Mesothelial cell of epicardium (in vitro differentiated cells): ENCODE data around the gene CSK. TPM values are rescaled to one million over a fixed set of nuclear protein-coding genes. Genes with fewer than 3 reads are reported as not detected.

ENCODE experiments used
- DNase-seq, 2 experiments: peaks; one replicate each; pipeline ENCODE4 v3.0.0; 2021; ENCODE audit warnings: low spot score in 2 of 2; ENCODE audit not compliant: unreplicated experiment in 2 of 2
- H3K27ac Mint-ChIP-seq: 2 replicates; pipeline ENCODE4 v1.8.0; 2021; ENCODE audit warnings: mixed read lengths
- H3K27me3 Mint-ChIP-seq: 2 replicates; pipeline ENCODE4 v1.8.0; 2021; ENCODE audit warnings: low read depth, mixed read lengths
- H3K36me3 Mint-ChIP-seq: 2 replicates; pipeline ENCODE4 v1.8.0; 2021; ENCODE audit warnings: mixed read lengths
- H3K4me1 Mint-ChIP-seq: 2 replicates; pipeline ENCODE4 v1.8.0; 2021; ENCODE audit warnings: mixed read lengths
- H3K4me3 Mint-ChIP-seq: 2 replicates; pipeline ENCODE4 v1.8.0; 2021; ENCODE audit warnings: mild to moderate bottlenecking, moderate library complexity, mixed read lengths
- H3K9me3 Mint-ChIP-seq: 2 replicates; pipeline ENCODE4 v1.8.0; 2021; ENCODE audit warnings: mixed read lengths
- microRNA-seq: library from miRNA; unstranded; fragments of <30 nt; microRNA quantifications from one replicate; pipeline ENCODE4 v1.2.0, GENCODE V29; 2021; ENCODE audit warnings: inconsistent platforms, mixed read lengths
- total RNA-seq: library from RNA; stranded (reverse); gene quantifications from 3 replicates; pipeline ENCODE4 v1.2.1, GENCODE V29; 2021
- TF ChIP-seq, protein P1 (sequence below): fragments of 200-600 bp; sonication (generic); IDR thresholded peaks from one replicate; pipeline ENCODE4 v1.5.0; 2021; ENCODE audit warnings: antibody characterized with exemption; ENCODE audit not compliant: unreplicated experiment

The CSK gene
- total RNA-seq, 1 donor from 2014 or later = 58.1 TPM

DNA sequence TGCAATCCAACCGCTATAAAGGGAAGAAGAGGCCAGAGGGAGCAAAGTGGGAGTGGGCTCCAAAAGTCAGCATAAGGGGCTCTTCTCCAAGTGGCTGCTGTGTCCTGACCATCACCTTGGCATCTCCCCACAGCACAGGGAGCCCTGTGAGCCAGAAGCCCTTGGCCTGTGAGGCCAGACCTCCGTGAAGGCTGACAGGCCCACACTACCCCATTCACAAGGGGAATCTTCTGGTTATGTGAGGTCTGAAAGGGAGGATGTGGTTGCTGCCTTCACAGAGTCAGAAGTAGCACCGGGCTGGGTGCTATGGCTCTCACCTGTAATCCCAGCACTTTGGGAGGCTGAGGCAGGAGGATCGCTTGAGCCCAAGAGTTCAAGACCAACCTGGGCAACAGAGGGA, 63.7 kb downstream of the CSK start:
- DNase-seq = no peak
- Mint-ChIP-seq H3K4me1 (peaks cover 15% of the 10 kb centered on the region), H3K4me3 (no peak overlapping the region), H3K27ac (no peak overlapping the region), H3K36me3 (peaks cover 20% of the 10 kb centered on the region), H3K27me3 (no peaks in the 10 kb centered on the region), H3K9me3 (no peaks in the 10 kb centered on the region)
- TF ChIP-seq, protein P1, sequence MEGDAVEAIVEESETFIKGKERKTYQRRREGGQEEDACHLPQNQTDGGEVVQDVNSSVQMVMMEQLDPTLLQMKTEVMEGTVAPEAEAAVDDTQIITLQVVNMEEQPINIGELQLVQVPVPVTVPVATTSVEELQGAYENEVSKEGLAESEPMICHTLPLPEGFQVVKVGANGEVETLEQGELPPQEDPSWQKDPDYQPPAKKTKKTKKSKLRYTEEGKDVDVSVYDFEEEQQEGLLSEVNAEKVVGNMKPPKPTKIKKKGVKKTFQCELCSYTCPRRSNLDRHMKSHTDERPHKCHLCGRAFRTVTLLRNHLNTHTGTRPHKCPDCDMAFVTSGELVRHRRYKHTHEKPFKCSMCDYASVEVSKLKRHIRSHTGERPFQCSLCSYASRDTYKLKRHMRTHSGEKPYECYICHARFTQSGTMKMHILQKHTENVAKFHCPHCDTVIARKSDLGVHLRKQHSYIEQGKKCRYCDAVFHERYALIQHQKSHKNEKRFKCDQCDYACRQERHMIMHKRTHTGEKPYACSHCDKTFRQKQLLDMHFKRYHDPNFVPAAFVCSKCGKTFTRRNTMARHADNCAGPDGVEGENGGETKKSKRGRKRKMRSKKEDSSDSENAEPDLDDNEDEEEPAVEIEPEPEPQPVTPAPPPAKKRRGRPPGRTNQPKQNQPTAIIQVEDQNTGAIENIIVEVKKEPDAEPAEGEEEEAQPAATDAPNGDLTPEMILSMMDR = no peak

DNA sequence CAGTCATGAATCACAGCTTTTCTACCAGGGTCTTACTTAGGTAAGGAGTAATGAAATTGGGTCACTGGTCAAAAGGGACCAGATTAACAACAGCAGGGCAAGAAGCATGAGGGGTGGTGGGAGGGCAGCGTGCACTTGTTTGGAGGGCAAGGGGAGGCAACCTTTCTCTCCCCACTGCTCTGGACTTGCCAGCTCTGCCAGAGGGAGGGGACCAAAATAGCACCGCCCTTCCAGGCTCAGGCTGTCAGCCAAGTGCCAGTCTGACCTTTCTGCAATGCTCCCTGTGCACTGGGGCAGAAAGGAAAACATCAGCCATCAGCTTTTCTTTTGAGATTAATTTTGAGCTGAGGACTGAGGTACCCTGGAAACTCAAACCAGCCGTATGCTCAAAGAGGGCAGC, 65.6 kb downstream of the CSK start:
- Mint-ChIP-seq H3K4me1 (peaks cover 7% of the 10 kb centered on the region), H3K27ac (no peak overlapping the region), H3K36me3 (peaks cover 21% of the 10 kb centered on the region), H3K4me3 (no peak overlapping the region), H3K27me3 (no peaks in the 10 kb centered on the region), H3K9me3 (no peaks in the 10 kb centered on the region)
- DNase-seq = no peak
- TF ChIP-seq, protein P1 = no peak

DNA sequence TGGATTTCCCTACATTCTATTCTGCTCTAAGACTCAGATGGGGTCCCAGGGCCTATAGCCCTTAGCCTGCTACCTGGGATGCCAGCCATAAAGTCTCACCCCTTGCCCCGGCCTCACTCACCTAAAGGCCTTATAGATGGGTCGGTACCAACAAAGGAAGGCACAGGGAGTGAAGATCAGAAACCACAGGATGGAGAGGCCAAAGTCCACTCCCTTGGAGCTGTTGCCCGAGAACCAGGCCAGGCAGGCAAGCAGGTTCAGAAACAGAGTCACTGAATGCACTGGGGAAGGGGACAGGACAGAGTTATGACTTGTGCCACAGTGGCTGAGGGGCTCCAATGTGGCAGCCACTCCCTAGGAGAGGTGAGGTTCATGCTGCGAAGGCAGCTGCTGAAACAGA, 68.5 kb downstream of the CSK start:
- Mint-ChIP-seq H3K27ac (no peak overlapping the region), H3K4me1 (no peaks in the 10 kb centered on the region), H3K4me3 (no peak overlapping the region), H3K27me3 (no peaks in the 10 kb centered on the region), H3K9me3 (no peaks in the 10 kb centered on the region), H3K36me3 (peaks cover 20% of the 10 kb centered on the region)
- DNase-seq = no peak
- TF ChIP-seq, protein P1 = no peak

DNA sequence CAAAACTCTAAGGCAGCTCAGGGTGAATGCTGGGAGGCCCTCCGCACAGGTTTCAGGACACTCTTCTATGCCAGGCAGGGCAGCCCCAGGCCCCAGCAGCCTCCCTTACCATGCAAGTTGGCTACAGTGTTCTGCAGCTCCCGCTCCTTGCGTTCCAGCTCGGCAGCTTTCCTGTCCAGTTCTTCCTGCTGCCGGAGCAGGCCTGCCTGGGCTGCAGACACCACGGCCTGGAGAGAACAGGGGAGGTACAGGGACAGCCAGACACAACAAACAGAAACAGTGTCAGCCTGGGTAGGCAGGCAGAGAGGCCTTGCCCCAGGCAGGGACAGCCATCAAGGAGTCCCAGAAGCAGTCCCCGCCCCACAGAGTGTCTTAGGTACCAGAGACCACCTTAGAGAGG, 70.1 kb downstream of the CSK start:
- Mint-ChIP-seq H3K9me3 (no peaks in the 10 kb centered on the region), H3K4me3 (no peak overlapping the region), H3K27ac (no peak overlapping the region), H3K36me3 (peaks cover 18% of the 10 kb centered on the region), H3K4me1 (peaks cover 1% of the 10 kb centered on the region), H3K27me3 (no peaks in the 10 kb centered on the region)
- DNase-seq = no peak
- TF ChIP-seq, protein P1 = no peak

Small RNAs within 50 kb of the gene (microRNA-seq; reads per million reads assigned to microRNA genes)
- gene MIR4513 (not detected), gene MIR6882 (2.6 reads per million)

Other genes starting within 250 kb of the CSK start
- 18.0 to 22.1 TPM (median 19.6 TPM) in 3 replicates for gene ARID3B, start 240.9 kb upstream of the CSK start, total RNA-seq
- 80.1 to 83.0 TPM (median 80.9 TPM) in 3 replicates for gene CLK3, start 166.2 kb upstream of the CSK start, total RNA-seq
- 69.5 to 74.8 TPM (median 70.0 TPM) in 3 replicates for gene EDC3, start 86.1 kb upstream of the CSK start, total RNA-seq
- 0.20 to 0.27 TPM in 2 of 3 replicates, not detected in the other for gene CYP1A1, start 56.6 kb upstream of the CSK start, total RNA-seq
- gene CYP1A2, start 33.2 kb upstream of the CSK start, total RNA-seq = 0.09 TPM in 1 of 3 replicates, not detected in the others
- gene LMAN1L, start 30.8 kb downstream of the CSK start, total RNA-seq = 0.16 to 0.65 TPM (median 0.35 TPM) in 3 replicates
- 0.14 TPM in 1 of 3 replicates, not detected in the others for gene CPLX3, start 44.5 kb downstream of the CSK start, total RNA-seq
- gene ULK3, start 61.1 kb downstream of the CSK start, total RNA-seq = 30.9 to 34.8 TPM (median 32.6 TPM) in 3 replicates
- 45.6 to 48.4 TPM (median 48.3 TPM) in 3 replicates for gene SCAMP2, start 91.3 kb downstream of the CSK start, total RNA-seq
- gene MPI, start 108.0 kb downstream of the CSK start, total RNA-seq = 42.0 to 46.4 TPM (median 43.3 TPM) in 3 replicates
- 73.5 to 91.3 TPM (median 74.1 TPM) in 3 replicates for gene FAM219B, start 124.8 kb downstream of the CSK start, total RNA-seq
- gene COX5A, start 156.0 kb downstream of the CSK start, total RNA-seq = 126 to 133 TPM (median 128 TPM) in 3 replicates
- 3.3 to 3.8 TPM (median 3.3 TPM) in 3 replicates for gene RPP25, start 174.7 kb downstream of the CSK start, total RNA-seq
- 23.5 to 30.5 TPM (median 28.4 TPM) in 3 replicates for gene SCAMP5, start 213.5 kb downstream of the CSK start, total RNA-seq
- 16.0 to 18.4 TPM (median 17.2 TPM) in 3 replicates for gene PPCDC, start 241.5 kb downstream of the CSK start, total RNA-seq